NCI-H1930 (cell line): Measurements from ENCODE around the gene SLC25A4.
A peak's percentile ranks its signal among the peaks of the same experiment; 100 is the strongest.
"Not testable (repeated sequence)": the region's sequence is repeated elsewhere in the genome, so short reads cannot be mapped to it uniquely, and the experiment has no call there.

Experiments
- DNase-seq, 2 experiments: peaks; one replicate each; lab custom pipeline; 2025; lab: John Stamatoyannopoulos, UW

The SLC25A4 gene

DNA sequence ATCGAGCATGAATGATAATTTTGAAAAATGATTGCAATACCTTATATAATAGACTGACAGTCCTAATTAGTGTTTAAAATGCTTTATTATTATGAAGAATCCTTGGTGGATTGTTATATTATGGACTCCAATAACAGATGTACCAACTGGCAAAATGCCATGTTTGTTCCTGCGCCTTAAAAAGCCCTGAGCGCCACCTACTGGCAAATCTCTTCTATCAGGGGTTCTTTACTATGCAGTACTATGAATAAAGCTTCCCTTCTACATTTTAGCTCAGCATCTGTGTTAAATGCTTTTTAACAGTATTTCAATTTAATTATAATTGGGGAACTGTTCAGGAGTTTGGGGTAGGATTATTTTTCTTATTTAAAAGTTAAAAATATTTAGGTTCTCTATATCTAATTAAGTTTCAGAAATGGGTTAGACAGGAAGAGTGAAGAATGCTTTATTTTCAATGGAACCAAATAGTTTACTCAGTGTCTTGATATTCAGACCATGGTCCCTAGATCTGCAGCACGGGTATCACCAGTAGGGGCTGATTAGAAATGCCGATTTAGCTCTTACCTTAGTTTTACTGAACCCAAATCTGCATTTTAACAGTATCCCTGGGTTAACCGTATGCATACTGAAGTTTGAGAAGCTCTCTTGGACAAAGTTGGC, 40.7 kb downstream of the SLC25A4 start:
- DNase-seq = peak; percentile 20 to 71

DNA sequence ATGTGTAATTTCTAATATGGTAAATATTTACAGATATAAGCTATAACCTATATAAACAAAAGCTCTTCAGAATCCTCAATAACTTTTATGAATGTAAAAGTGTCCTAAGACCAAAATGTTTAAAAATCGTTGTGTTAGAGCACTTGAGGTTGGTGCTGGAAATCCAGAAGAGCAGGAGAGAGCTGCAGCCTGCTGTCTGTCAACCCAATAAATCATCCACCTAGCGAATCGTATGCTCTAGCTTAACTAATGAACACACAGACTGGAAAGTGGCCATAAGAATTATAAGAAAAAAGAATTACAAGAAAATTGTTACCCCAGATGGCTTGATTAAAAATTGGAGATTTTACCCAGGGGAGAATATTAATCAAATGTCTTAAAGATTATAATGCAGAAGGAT, 43.7 kb downstream of the SLC25A4 start:
- no peak for DNase-seq

DNA sequence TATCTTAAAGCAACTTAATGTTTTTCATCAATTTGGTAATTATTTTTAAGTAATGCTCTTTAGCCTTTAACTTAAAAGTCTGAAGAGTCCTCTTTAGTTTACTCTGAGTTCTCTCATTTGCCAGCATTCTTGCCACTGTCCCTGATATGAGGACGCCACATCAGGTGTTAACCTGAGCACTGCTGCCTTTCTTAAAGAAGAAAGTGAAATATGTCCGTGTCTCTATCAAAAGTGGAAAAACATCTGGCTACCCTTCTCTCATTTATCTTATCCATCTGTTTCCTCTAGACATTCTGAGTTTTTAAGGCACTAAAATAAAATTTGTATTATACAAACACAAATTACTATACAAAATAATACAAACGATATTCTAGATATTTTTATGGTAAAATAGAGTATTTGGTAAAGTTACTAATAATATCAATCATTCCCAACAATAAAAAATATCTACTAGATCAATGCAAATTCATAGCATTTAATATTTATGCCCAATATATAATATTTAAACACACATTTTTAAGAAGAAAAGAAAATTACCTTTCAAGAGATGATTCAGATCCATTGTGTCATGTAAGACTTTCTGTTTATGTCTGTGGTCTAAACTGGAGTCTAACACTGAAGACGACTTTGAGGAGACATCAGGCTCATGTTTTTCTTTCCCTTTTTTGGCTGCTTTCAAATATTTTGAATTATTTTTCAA, 46.7 kb downstream of the SLC25A4 start:
- DNase-seq = no peak

DNA sequence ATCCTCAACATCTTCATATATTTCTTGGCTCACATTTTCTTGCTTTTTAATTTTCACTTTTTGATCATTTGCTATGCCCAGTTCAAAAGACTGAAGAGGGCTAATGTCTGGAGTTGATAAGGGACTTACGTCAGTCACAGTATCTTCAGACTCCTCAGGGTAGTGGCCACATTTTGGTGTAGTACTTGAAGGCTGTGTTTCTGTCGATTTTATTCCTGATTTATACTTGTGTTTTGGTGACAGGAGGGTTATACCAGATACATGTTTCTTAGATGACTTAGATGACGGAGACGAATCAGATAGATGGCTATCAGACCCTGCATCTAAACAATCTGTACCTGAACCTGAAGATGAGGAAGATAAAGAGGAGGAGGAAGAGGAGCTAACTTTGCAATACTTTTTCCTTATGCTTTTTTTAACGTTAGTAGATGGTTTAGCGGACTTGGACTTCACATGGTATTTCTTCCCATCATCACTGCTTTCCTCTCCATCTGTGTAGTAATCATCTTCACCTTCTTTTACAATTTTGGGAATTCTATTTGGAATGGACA, 47.3 kb downstream of the SLC25A4 start:
- DNase-seq = no peak

DNA sequence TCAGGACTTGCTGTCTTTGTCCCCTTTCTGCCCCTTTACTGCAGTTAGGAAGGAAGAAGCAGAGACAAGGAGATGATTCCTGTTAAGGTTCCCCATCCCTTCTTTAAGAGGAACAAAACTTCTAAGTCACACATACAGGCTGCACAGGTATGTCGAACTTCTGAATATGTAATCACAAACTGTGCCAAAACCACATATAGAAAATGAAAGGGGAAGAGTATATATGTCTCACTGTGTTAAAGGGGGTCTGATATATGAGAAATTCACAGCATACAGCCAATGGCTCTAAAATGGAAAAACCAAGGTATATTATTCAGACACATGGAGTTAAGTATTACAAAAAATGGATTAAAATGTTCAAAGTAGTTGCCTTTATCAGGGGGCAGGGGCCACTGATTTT, 49.0 kb downstream of the SLC25A4 start:
- DNase-seq = no peak

DNA sequence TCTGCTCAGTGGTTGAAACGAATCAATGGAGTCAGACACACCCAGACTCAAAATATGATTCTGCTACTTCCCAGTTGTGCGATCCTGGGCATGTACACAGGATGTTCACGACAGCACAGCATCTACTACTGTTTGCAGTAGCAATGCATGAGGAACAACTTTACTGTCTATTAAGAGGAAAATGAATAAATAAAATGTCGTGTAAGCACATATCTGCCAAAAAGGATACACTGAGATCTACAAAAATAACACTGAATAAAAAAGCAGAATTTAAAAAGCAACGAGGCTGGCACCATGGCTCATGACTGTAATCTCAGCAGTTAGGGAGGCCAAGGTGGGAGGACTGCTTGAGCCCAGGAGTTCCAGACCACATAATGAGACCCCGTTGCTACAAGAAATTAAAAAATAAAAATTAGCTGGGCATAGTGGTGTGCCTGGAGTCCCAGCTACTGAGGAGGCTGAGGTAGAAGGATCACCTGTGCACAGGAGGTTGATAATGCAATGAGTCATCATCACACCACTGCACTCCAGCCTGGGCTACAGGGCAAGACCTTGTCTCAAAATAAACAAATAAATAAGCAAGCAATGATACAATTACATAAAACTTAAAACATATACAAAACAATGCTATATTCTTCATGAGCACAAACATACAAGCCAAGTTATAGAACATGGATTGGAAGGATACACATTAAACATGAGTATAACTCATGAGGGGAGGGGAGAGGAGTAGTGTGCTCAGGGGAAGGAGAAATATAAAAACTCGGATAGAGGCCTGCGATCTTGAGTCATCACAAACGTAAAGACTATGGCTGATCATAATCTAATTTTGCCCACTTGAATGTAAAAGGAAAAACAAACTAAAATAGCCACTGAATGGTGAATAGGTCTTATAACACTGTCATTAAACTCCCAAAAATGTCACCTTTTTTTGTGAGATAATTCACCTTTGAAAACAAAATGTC, 52.1 kb downstream of the SLC25A4 start:
- no peak for DNase-seq

DNA sequence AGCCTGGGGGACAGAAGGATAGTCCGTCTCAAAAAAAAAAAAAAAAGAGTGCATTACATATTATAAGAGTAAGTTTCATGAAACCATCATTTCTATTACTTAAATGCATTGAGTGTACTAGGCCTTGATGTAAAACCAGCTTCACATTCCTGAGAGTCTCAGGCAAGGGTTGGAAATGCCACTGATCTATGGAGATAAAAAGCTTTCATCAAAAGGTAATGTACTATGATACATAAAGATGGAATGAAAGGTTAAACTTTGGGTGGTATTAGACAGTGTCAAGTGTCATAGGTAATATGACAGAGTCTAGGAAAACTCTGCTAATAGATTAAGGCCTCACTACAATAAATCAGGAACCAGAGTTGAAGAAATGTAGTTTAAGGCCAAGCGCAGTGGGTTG, 53.4 kb downstream of the SLC25A4 start:
- DNase-seq = no peak

DNA sequence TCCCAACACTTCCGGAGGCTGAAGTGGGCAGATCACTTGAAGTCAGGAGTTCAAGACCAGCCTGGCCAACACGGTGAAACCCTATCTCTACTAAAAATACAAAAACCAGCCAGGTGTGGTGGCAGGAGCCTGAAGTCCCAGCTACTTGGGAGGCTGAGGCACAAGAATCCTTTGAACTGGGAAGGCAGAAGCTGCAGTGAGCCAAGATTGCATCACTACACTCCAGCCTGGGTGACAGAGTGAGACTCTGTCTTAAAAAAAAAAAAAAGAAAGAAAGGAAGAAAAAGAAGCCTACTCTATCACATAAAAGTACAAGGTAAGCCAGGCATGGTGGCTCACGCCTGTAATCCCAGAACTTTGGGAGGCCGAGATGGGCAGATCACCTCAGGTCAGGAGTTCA, 55.1 kb downstream of the SLC25A4 start:
- not testable (repeated sequence) for DNase-seq
